Aorta (tissue), 5 donors: Measurements from ENCODE around the gene SBSN. TPM values are rescaled to one million over a fixed set of nuclear protein-coding genes. Genes with fewer than 3 reads are reported as not detected.

Experiments
- ATAC-seq: fragments of 200-7000 bp; cut with Tn5 transposase; one replicate; pipeline ENCODE4 v1.9.1; 2022; ENCODE audit warnings: moderate library complexity; ENCODE audit not compliant: low FRiP score
- DNase-seq, 2 donors: peaks; one replicate each; pipeline ENCODE4 v3.0.0-alpha.2; 2020
- H3K27ac ChIP-seq, 2 donors: one replicate each; pipeline ENCODE4 v1.5.1; 2013; ENCODE audit warnings: low read length in 2 of 2, mild to moderate bottlenecking in 2 of 2, moderate library complexity in 2 of 2, control low read depth in 1 of 2, inconsistent platforms in 1 of 2, low read depth in 1 of 2
- H3K27me3 ChIP-seq, 2 donors: one replicate each; pipeline ENCODE4 v1.6.1; 2013; ENCODE audit warnings: control low read depth in 1 of 2, low read length in 1 of 2, mild to moderate bottlenecking in 1 of 2, moderate library complexity in 1 of 2; ENCODE audit not compliant: insufficient read depth in 2 of 2, control insufficient read depth in 1 of 2
- H3K36me3 ChIP-seq, 2 donors: one replicate each; pipeline ENCODE4 v1.6.1; 2013; ENCODE audit warnings: control low read depth in 1 of 2, low read length in 1 of 2, mild to moderate bottlenecking in 1 of 2; ENCODE audit not compliant: insufficient read depth in 2 of 2, control insufficient read depth in 1 of 2
- H3K4me1 ChIP-seq, 2 donors: one replicate each; pipeline ENCODE4 v1.6.1; 2013; ENCODE audit warnings: low read length in 2 of 2, control low read depth in 1 of 2, mild to moderate bottlenecking in 1 of 2, moderate library complexity in 1 of 2; ENCODE audit not compliant: insufficient read depth in 2 of 2, control insufficient read depth in 1 of 2
- H3K4me3 ChIP-seq, 2 donors: one replicate each; pipeline ENCODE4 v1.5.1; 2013; ENCODE audit warnings: low read length in 2 of 2, control low read depth in 1 of 2, mild to moderate bottlenecking in 1 of 2
- H3K9me3 ChIP-seq: one replicate; pipeline ENCODE4 v1.6.1; 2013; ENCODE audit warnings: mild to moderate bottlenecking, low read length; ENCODE audit not compliant: control insufficient read depth
- WGBS, 2 donors: extraction: QIAGEN DNeasy Blood & Tissue Kit; methylation state at CpG; one replicate each; pipeline ENCODE4 v1.1.7; 2013; 5-methylcytosine and 5-hydroxymethylcytosine counted together
- intact Hi-C, 2 donors: fragments of 100-400 bp; cut with DNase I; formaldehyde crosslinking; loops; one replicate each; pipeline versions ENCODE4 v1.14.2 to v1.15.0; 2022
- polyA plus RNA-seq, 2 donors: library from polyadenylated mRNA; stranded (reverse); fragments of 200-250 nt; gene quantifications; one replicate each; pipeline ENCODE4 v1.2.3, GENCODE V29; 2013
- total RNA-seq, 2 donors: library from RNA; stranded (reverse); fragmentation: NEBNext Ultra II Directional; extraction: Animal tissue kit (Norgen Biotek cat#: 25700); gene quantifications; one replicate each; pipeline ENCODE4 v1.2.1, GENCODE V29; 2021
- donor health status: healthy with polysubstance abuse.
- donor health status: Bipolar disorder and iron deficiency.
- donor health status: DM: no; HTN: no; CAD: no.
- donor health status: DM: no; HTN: no; CAD: no.
- donor health status: DM: yes; HTN: yes; CAD: no.

The SBSN gene
- total and polyA plus RNA-seq, 4 donors = 0.23 TPM; not detected in 3

DNA sequence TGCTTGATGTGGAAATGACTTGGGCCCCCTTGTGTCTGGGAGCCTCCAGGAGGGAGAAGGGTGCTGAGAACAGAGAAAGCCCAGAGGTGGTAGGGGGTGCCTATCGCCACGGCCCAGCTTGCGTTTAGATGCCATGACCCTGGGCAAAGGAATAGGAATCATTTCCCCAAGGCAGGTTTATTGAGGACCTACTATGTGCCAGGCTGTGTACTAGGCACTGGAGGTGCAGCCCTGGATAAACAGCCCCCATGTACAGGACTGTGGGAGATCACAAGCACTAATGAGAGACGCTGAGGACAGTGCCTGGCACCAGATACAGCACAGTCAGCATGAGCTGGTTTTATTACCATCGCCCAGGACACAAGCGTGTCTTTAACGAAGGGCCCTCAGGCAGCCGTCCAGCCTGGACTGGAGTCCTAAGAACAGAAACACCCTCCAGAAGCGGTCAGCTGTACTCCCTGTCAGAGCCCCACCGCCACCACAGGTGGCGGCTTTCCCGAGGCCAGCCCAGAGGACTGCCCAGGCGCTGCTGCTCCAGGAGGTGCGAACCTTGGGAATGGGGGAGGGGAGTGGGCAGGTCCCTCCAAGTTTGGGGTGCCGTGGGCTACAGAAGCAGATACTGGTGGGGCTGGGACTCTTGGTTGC, 21.9 kb upstream of the SBSN start:
- ATAC-seq (no peak), DNase-seq (no peak)
- no peak overlapping the region for H3K27ac ChIP-seq
- intact Hi-C loops = loop anchor here (5.0 kb wide), 3 partner anchors 62 to 167 kb away; partner anchors contain the start of genes HAUS5 (in 2 of the 2) and KMT2B (in 1 of the 2)
- WGBS, 2 donors = 85 to 88% methylated on average over 15 of the region's 15 CpGs
- no peaks in the 10 kb centered on the region for H3K36me3 ChIP-seq
- H3K27me3 ChIP-seq = no peaks in the 10 kb centered on the region
- no peak overlapping the region for H3K4me3 ChIP-seq
- H3K9me3 ChIP-seq = no peaks in the 10 kb centered on the region
- no peaks in the 10 kb centered on the region for H3K4me1 ChIP-seq

GRCh38 chr19:35549174-35549788, 21.2 kb upstream of the SBSN start:
- H3K27me3 ChIP-seq = no peaks in the 10 kb centered on the region
- H3K36me3 ChIP-seq = no peaks in the 10 kb centered on the region
- H3K9me3 ChIP-seq = no peaks in the 10 kb centered on the region
- H3K27ac ChIP-seq = no peak overlapping the region
- no peak overlapping the region for H3K4me3 ChIP-seq
- DNase-seq (no peak), ATAC-seq (no peak)
- intact Hi-C loops = loop anchor here (5.0 kb wide), 3 partner anchors 63 to 168 kb away; partner anchors contain the start of genes HAUS5 (in 2 of the 2) and KMT2B (in 1 of the 2)
- WGBS, 2 donors = 21 to 24% methylated on average over 6 of the region's 6 CpGs
- H3K4me1 ChIP-seq = no peaks in the 10 kb centered on the region

DNA sequence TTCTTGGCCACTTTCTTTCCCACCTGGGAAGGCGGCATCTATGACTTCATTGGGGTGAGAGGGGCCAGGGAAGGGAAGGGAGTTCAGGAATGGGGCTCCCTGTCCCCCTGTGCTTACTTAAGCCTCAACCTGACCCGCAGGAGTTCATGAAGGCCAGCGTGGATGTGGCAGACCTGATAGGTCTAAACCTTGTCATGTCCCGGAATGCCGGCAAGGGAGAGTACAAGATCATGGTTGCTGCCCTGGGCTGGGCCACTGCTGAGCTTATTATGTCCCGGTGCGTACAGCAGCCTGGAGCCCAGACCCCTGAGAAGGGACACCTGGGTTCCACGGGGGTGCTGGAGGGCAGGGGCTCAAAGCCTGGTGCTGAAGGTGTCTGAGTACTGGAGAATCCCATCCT, 18.4 kb upstream of the SBSN start:
- DNase-seq = no peak
- no peak for ATAC-seq
- H3K4me1 ChIP-seq = no peaks in the 10 kb centered on the region
- no peak overlapping the region for H3K27ac ChIP-seq
- no peaks in the 10 kb centered on the region for H3K9me3 ChIP-seq
- 83 to 87% methylated on average over 8 of the region's 8 CpGs for WGBS, 2 donors
- no peaks in the 10 kb centered on the region for H3K27me3 ChIP-seq
- H3K4me3 ChIP-seq = peak overlapping the region in 1 of 2 donors; percentile 80
- intact Hi-C loops = loop anchor here (5.0 kb wide), 3 partner anchors 66 to 171 kb away; partner anchors contain the start of genes HAUS5 (in 2 of the 2) and KMT2B (in 1 of the 2)
- H3K36me3 ChIP-seq = no peaks in the 10 kb centered on the region

DNA sequence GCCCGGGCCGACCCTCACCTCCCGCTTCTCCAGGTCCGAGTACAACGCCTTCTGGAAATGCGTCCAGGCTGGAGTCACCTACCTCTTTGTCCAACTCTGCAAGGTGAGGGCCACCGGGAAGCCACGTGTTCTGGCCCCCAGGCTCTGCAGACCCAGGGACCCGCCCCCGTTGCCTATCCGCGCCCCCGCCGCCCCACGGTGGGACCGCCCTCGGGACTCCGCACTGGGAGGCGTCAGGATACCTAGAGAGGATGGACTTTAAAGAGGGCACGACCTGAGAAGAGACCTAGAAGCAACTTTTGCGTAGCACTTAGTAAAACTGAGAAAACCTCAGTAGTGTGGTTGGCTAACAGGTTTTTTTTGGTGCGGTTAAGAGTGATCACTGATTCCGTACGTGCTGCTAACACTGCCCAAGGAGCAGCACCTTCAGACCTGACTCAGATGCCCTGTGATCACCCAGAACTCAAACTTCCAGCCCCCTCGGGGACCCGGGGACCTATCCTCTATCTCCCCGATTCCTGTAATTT, 17.8 kb upstream of the SBSN start:
- no peak for ATAC-seq
- Histone ChIP-seq H3K36me3 (no peaks in the 10 kb centered on the region), H3K4me3 (peak overlapping the region; percentile 62 to 80), H3K4me1 (no peaks in the 10 kb centered on the region), H3K27me3 (no peaks in the 10 kb centered on the region), H3K9me3 (no peaks in the 10 kb centered on the region), H3K27ac (no peak overlapping the region)
- WGBS, 2 donors = 3 to 4% methylated on average over 27 of the region's 27 CpGs
- peak in 1 of 2 donors; percentile 84 for DNase-seq
- intact Hi-C loops = loop anchor here (5.0 kb wide), 3 partner anchors 66 to 171 kb away; partner anchors contain the start of genes HAUS5 (in 2 of the 2) and KMT2B (in 1 of the 2)

DNA sequence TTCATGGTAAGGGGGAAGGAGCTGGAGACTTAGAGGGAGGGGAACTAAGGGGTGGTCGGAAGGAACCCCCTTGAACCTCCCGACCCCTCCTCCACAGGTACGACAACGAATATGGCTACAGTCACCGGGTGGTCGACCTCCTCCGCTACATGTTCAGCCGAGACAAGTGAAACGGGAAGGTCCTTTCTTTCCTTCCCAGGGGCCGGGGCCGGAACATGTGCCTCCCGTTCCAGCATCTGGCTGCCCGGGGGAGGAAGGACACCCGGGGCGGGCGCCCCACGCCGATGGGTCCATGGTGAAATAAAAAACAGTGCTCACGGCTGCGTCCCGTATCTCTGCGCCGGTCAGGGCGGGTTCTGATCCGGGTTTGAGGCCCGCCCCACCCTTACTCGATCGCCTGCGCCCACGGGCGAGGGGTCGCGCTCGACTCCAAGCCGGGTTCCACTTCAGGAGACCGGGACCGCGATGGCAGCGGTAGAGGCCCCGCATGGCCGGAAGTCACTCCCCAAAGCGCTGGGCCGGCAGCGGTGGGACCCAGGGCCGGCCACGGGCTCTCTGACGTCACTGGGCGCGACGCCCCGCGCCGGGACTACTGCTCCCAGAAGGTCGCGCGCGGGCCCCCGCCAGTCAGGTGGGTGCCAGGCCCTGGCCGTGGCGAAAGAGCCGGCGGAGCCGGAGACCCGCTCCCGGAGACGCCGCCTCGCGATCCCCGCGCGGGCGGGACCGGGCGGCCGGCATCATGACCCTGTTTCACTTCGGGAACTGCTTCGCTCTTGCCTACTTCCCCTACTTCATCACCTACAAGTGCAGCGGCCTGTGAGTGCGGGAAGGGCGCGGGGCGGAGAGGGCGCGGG, 17.1 kb upstream of the SBSN start, which contains the start of gene TMEM147:
Gene TMEM147, plus strand, starts transcription at position 626 of the 854 bp plus-strand sequence. Its CDS starts 114 bp downstream, at position 740.
- Histone ChIP-seq H3K9me3 (no peaks in the 10 kb centered on the region), H3K27me3 (no peaks in the 10 kb centered on the region), H3K27ac (no peak within 1 kb of the TSS), H3K36me3 (no peaks in the 10 kb centered on the region), H3K4me1 (no peaks in the 10 kb centered on the region), H3K4me3 (peak within 1 kb of the TSS; percentile 62 to 80)
- peak; percentile 96 to 99 for DNase-seq
- ATAC-seq = peak; percentile 96
- intact Hi-C loops = loop anchor here (5.0 kb wide), 3 partner anchors 67 to 172 kb away; partner anchors contain the start of genes HAUS5 (in 2 of the 2) and KMT2B (in 1 of the 2)
- WGBS, 2 donors = 1% methylated on average over 81 to 85 of the region's 85 CpGs

- H3K4me1 ChIP-seq = no peaks in the 10 kb centered on the region
- DNase-seq (no peak), ATAC-seq (no peak)
- no peak overlapping the region for H3K4me3 ChIP-seq
- H3K27me3 ChIP-seq = no peaks in the 10 kb centered on the region
- intact Hi-C loops = no loop called here
- 75 to 78% methylated on average over 3 of the region's 3 CpGs for WGBS, 2 donors
- no peaks in the 10 kb centered on the region for H3K36me3 ChIP-seq
- H3K9me3 ChIP-seq = no peaks in the 10 kb centered on the region
- H3K27ac ChIP-seq = no peak overlapping the region
Observed at GRCh38 chr19:35544110-35544802, 16.1 kb upstream of the SBSN start.

- Histone ChIP-seq H3K36me3 (no peaks in the 10 kb centered on the region), H3K4me1 (no peaks in the 10 kb centered on the region), H3K4me3 (no peak overlapping the region), H3K9me3 (no peaks in the 10 kb centered on the region), H3K27me3 (no peaks in the 10 kb centered on the region), H3K27ac (no peak overlapping the region)
- intact Hi-C loops = no loop called here
- no peak for DNase-seq
- no peak for ATAC-seq
- WGBS, 2 donors = 94 to 95% methylated on average over 15 of the region's 15 CpGs
Observed at GRCh38 chr19:35543280-35544109, 15.4 kb upstream of the SBSN start.
